NCI-H2029 treated with DMSO at 0.1 percent for 48 hours (cell line): ENCODE measurements around the gene WDR5.

Experiments
- DNase-seq: peaks from one replicate; lab custom pipeline; 2025; lab: John Stamatoyannopoulos, UW

WDR5 gene

DNA sequence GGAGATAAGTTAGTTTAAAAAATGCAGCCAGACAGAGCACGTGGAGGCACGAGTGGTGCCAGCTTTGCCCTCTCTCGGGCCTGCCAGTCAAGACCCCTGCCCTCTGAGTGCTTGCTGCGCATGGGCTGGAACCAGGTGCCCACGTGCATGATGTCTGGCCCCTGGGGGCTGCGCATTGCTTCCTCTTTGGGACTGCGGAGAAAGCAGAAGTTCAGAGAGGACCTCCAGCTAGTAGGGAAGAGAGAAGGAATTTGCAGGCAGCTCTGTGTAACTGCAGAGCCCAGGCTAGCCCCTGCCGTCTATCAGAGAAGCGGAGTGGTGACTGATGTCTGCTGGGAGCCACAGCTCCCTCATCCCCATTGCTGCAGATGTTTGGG is 38.2 kb downstream of the WDR5 start:
- DNase-seq, result no peak

DNA sequence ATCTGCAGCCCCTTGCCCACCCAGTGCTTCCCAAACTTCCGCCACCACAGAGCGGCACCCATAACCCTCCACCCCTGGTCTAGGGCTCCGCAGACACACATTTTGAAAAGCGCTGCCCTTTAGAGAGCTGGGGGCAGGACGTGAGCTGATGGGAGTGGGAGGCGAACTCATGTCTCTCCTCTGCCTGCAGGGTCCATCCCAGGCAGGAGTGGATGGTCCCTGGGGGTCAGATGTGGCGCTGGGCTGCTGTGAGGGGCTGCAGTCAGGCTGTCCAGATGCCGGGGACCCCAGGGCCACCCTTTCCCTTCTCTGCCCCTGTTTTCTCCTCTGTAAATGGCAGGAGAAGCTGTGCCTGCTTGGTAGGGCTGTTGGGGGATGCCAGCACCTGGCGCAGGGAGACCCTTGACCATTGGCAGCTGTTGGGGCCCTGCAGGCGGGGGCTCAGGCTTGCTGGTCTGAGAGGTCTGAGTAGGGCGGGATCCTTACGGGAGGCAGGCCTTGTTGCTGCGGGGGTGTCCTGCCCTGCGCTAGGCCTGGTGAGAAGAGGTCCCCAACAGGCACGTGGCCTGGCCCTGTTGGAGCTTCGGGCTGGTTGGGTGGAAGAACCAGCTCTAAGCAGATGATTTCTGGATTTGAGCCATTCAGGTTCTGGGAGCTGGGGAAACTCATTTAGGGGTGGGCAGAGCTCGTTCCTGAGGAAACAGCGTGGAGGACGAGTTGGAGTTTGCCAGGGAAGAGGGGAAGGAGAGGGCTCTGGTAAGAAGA is 38.8 kb downstream of the WDR5 start:
- no peak for DNase-seq

GRCh38 chr9:134175291-134175807 is 39.5 kb downstream of the WDR5 start:
- no peak for DNase-seq

- no peak for DNase-seq
Observed at GRCh38 chr9:134175808-134176598, 40.1 kb downstream of the WDR5 start.

- no peak for DNase-seq
Observed at GRCh38 chr9:134176599-134176968, 40.7 kb downstream of the WDR5 start.

DNA sequence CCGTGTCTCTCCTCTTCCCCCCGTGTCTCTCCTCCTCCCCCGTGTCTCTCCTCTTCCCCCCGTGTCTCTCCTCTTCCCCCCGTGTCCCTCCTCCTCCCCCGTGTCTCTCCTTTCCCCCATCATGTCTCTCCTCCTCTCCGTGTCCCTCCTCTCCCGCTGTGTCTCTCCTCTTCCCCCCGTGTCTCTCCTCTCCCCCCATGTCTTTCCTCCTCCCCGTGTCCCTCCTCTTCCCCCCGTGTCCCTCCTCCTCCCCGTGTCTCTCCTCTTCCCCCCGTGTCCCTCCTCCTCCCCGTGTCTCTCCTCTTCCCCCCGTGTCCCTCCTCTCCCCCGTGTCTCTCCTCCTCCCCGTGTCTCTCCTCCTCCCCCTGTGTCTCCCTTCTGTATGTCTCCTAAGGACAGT is 41.3 kb downstream of the WDR5 start:
- DNase-seq, result no peak

DNA sequence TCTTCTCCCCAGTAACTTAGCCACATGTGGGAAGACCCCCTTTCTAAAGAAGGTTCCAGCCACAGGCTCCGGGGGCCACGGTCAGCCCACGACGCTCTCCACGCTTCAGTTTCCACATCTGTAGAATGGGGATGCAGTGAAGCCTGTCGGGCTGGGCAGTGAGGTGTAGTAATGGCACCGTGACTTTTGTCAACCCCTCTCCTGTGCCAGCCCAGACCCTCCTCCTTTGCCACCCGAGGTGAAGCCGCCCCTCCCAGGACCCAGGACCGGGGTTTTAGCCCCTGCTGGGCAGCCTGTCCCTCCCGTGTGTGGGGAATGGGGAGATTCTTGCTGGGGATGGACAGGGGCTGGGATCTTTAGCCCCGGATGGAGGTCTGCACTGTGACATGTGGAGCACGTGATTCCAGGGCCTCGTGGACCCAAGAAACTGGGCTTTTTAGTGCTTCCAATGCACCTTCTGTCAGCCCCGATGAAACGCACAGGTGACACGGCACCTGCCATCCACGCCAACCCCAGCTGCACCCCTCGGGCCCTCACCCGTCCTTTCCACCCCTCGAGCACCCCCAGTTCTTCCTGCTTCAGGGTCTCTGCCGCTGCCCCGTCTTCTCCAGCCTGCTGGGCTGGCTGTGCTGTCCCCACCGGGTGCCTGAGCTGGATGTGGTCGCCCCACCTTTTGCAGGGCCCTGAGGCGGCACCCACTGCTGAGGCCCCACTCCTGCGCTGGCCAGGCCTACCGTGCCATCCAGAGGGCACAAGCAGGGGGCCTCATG is 41.9 kb downstream of the WDR5 start:
- no peak for DNase-seq

- DNase-seq, result no peak
Observed at GRCh38 chr9:134178394-134178767, 42.5 kb downstream of the WDR5 start.

DNA sequence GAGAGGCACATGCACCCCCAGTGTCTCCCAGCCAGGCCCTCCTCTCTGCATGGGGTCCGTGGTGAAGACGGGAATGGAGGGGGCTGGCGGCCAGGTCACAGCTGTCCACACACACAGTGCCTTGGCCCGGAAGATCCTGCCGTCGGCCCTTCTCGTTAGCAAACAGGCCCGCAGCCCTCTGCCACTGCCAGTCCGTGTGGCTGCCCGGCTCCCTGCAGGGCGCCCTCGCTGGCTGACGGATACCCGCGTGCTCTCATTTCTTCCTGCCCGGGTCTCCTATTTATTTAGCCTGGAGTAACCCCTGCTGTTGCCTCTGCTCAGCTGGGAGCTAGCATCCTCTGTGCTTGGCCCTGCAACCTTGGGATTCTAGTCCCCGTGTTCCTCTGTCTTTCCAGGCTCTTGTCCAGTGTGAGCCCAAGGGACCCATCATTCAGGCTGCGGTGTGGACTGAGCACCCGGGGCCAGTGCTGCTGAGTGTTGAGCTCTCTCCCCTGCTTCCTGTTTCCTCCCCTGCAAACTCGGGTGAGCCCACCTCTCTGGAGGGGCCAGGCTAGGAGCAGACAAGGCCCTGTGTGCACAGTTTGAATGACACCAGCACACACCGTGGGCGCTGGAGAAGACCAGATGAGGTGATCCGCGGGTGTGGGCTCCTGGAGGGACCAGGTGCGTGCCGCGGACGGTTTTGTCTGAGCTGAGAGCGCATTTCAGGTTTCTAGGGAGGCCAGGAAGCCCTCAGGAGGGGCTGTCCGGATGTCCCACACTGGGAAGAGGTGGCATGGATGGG is 43.1 kb downstream of the WDR5 start:
- DNase-seq, result no peak

DNA sequence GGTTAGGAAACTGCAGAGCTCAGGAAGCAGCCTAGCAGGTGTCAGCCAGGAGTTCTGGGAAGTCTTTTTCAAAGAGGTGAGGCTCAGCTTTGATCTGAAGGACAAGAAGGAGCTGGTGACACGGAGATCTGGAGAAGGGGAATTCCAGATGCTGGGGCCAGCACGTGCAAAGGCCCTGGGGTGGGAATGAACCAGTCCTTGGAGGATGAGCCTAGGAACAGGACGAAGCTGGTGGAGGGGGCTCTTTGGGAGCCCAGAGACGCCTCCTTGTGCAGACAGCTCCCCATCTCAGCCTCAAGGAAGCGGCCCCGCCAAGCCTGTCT is 43.7 kb downstream of the WDR5 start:
- no peak for DNase-seq

DNA sequence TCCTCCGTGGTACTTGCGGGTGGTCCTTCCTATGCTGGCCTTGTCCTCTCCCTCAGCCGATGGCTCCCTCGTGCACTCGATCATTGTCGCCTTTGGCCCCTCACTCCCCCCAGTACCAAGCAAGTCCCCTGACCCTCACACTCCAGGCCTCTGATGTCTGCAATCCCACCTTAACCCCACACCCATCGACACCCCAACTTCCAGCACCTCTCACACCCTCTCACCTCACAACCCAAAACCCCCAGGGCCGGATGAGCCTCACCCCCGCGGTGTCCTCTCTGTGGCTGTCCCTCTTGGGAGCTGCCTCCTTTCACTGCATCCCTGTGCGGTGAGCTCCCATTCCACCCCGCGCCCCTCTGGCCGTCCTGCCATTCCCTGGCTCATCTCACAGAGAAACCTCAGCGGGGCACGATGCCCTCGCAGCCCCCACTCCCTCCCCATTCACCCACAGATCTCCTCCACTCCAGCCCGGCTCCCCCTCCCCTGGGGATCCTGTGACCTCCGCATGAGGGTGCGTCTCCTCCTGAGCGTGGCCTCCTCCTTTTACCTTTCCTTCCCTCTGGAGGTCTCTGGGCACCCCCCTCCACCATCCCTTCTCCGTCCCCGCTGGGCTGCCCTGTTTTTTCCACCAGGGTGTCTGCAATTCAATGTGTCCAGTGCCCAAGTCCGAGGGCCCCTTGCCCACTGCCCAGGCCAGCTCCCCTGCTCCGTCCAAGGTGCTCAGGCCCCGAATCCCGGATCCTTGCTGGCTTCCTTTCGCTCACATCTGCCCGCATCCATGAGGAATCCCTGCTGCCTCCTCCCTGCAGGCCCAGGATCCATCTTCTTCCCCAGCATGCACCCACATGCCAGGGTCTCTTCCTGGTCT is 44.3 kb downstream of the WDR5 start:
- no peak for DNase-seq

GRCh38 chr9:134180786-134181647 is 45.1 kb downstream of the WDR5 start:
- DNase-seq, result no peak

DNA sequence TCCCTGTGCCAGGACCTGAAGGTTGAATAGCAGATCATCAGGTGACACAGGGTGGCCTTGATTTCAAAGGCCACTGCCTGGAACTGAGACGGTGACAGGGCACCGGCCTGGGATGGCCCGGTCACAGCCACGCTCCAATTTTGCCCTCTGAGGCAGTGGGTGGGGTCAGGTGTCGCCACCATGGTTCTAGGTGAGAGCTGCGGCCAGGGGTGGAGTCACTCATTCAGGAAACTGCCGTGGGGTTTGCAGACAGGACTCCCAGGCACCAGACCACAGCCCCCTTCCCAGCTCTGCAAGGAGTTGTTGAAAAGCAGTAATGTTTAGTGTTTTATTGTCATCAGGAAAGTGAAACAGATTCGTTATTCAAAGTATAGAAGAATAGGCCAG is 45.8 kb downstream of the WDR5 start:
- no peak for DNase-seq

DNA sequence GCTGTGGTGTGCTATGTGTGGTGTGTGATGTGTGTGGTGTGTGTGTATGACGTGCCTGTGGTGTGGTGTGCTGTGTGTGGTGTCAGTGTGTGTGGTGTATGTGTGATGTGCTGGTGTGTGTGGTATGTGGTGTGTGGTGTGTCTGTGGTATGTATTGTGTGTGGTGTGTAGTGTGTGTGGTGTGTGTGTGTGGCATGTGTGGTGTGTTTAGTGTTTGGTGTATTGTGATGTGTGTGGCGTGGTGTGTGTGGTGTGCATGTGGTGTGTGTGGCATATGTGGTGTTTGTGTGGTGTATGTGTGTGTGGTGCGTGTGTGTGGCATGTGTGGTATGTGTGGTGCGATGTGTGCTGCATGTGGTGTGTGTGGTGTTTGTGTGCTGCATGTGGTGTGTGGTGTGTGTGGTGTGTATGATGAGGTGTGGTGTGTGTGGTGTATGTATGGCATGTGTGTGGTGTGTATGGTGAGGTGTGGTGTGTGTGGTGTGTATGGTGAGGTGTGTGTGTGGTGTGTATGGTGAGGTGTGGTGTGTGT is 46.7 kb downstream of the WDR5 start:
- no peak for DNase-seq

GRCh38 chr9:134185536-134186011 is 49.7 kb downstream of the WDR5 start:
- DNase-seq, result no peak

DNA sequence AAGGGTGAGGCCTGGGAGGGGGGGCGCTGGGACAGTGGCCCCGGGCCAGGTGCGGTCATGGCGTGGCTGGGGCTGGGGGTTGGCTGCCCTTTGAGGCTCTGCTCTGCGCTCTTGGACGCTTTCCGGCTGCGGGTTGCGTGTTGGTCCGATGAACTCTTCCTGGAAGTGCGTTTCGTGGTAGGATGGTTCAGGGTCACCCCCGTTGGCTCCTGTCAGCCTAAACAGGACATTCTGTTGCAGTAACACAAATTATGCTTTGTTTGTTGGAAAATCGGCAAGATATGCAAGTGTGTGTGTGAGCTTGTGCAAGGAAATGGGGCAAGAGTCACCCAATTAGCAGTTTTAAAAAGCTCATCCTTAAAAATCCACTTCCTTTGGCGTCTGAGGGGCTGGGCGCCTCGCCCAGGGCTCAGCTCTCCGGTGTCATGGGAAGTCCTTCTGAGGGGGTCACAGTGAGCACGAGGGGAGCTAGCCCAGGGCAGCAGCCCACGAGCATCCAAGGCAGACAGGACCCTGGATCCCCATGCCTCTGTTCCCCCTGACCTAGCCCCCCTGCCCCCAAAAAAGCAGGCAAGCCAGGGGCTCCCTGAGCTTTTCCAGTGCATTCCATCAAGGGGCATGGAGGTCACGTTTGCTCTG is 50.7 kb downstream of the WDR5 start:
- no peak for DNase-seq

- no peak for DNase-seq
Observed at GRCh38 chr9:134187110-134187531, 51.2 kb downstream of the WDR5 start.

DNA sequence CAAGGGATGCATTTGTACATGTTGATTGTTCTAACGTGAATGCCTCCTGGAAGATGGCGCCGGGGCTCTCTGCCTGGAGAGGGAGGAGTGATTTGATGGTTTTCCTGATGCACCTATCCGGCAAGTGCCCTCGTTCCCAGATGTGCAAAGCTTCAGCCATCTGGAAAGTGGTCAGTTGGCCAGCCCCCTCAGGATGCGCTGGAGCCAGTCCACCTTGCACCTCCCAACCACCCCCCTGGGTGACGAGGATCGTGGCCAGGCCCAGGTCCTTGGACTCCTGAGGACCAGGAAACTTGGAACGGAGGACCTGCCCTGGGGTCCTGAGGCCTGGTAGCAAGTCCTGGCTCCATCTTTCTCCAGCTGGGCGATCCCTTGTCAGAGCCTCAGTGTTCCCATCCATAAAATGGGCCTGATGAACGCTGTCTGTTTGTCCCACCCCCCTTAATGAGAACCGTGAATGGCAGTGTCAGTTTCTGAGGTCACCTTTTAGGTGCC is 52.1 kb downstream of the WDR5 start:
- DNase-seq, result no peak
